ENCODE measurements around the gene KXD1. TPM values are rescaled to one million over a fixed set of nuclear protein-coding genes. Genes with fewer than 3 reads are reported as not detected.

Gene KXD1
- total and polyA plus RNA-seq, 2 donors (not counting 1 experiment from before 2014, with no cell fraction given): 90.0 to 166 TPM

GRCh38 chr19:18538115-18538514 is 19.6 kb upstream of the KXD1 start:
- peaks cover 5 to 49% of the 10 kb centered on the region in 2 experiments for H3K36me3 ChIP-seq (replicated peaks in 1 of 2; ENCODE audit: control extremely low read depth in 1 of 2, control insufficient read depth in 1 of 2, extremely low read depth in 1 of 2, insufficient read depth in 2 of 2, low read length in 1 of 2)
- no peak overlapping the region for H3K27ac ChIP-seq (ENCODE audit: low read length in 2 of 2)
- no peak for DNase-seq
- TF ChIP-seq CTCF (IDR thresholded peaks at IDR 0.05) (no peak), EZH2 (IDR thresholded peaks at IDR 0.05; ENCODE audit: borderline replicate concordance, insufficient read depth, low read depth, low read length, poor library complexity, severe bottlenecking) (no peak)
- H3K27me3 ChIP-seq (replicated peaks in 1 of 4; ENCODE audit: control extremely low read depth in 1 of 4, control insufficient read depth in 3 of 4, insufficient read depth in 4 of 4, low read length in 3 of 4): no peaks in the 10 kb centered on the region
- H3K4me1 ChIP-seq (ENCODE audit: control insufficient read depth in 2 of 2, insufficient read depth in 2 of 2, low read length in 2 of 2): peaks cover 9 to 10% of the 10 kb centered on the region in 2 donors
- H3K9ac ChIP-seq (ENCODE audit: low read length): no peak overlapping the region
- Mint-ChIP-seq H3K27me3 (no peaks in the 10 kb centered on the region), H3K27ac (no peak overlapping the region), H3K9me3 (ENCODE audit: insufficient read depth) (no peaks in the 10 kb centered on the region), H3K4me1 (peaks cover 11% of the 10 kb centered on the region), H3K4me3 (no peak overlapping the region)
- intact Hi-C loops (cut with micrococcal nuclease): no loop called here
- H2AFZ ChIP-seq (ENCODE audit: insufficient read depth, low read depth, low read length, poor library complexity, severe bottlenecking): no peak overlapping the region
- H3K4me3 ChIP-seq (ENCODE audit: control extremely low read depth in 1 of 5, extremely low read depth in 1 of 5, insufficient read depth in 1 of 5, low read depth in 2 of 5, low read length in 4 of 5): no peak overlapping the region
- H4K20me1 ChIP-seq (ENCODE audit: control insufficient read depth, insufficient read depth, low read length, poor library complexity, severe bottlenecking): no peaks in the 10 kb centered on the region
- H3K4me2 ChIP-seq (replicated peaks; ENCODE audit: low read depth, low read length, poor library complexity, severe bottlenecking): no peak overlapping the region
- ChIA-PET CTCF (no interaction called here), POLR2A (interaction anchor here (0.7 kb wide), 1 partner anchor 17 kb away, joined by 3 read pairs; no protein-coding TSS in a partner anchor)
- ATAC-seq (ENCODE audit: low read depth): no peak
- H3K9me3 ChIP-seq (ENCODE audit: control extremely low read depth in 1 of 3, control insufficient read depth in 2 of 3, insufficient read depth in 1 of 3, low read length in 2 of 3): no peaks in the 10 kb centered on the region
- H3K79me2 ChIP-seq (ENCODE audit: control insufficient read depth, insufficient read depth, low read length): peaks cover 17% of the 10 kb centered on the region
- WGBS (ENCODE audit: insufficient coverage): 97% methylated on average over 18 of the region's 22 CpGs

GRCh38 chr19:18539372-18539771 is 18.3 kb upstream of the KXD1 start:
- intact Hi-C loops (cut with micrococcal nuclease): no loop called here
- POLR2A ChIA-PET: interaction anchor here (0.7 to 0.8 kb wide), 2 partner anchors 17 to 81 kb away, joined by 4 to 10 read pairs; no protein-coding TSS in a partner anchor

More at GRCh38 chr19:18539372-18539771, 18.3 kb upstream of the KXD1 start:
- no peaks in the 10 kb centered on the region for H3K27me3 Mint-ChIP-seq
- Histone ChIP-seq H3K9me3 (ENCODE audit: control extremely low read depth in 1 of 3, control insufficient read depth in 2 of 3, insufficient read depth in 1 of 3, low read length in 2 of 3) (no peaks in the 10 kb centered on the region), H3K4me1 (ENCODE audit: control insufficient read depth in 2 of 2, insufficient read depth in 2 of 2, low read length in 2 of 2) (peaks cover 14 to 17% of the 10 kb centered on the region in 2 donors), H3K4me3 (ENCODE audit: control extremely low read depth in 1 of 5, extremely low read depth in 1 of 5, insufficient read depth in 1 of 5, low read depth in 2 of 5, low read length in 4 of 5) (no peak overlapping the region), H3K79me2 (ENCODE audit: control insufficient read depth, insufficient read depth, low read length) (peaks cover 20% of the 10 kb centered on the region), H3K4me2 (replicated peaks; ENCODE audit: low read depth, low read length, poor library complexity, severe bottlenecking) (no peak overlapping the region), H2AFZ (ENCODE audit: insufficient read depth, low read depth, low read length, poor library complexity, severe bottlenecking) (no peak overlapping the region), H3K27ac (ENCODE audit: low read length in 2 of 2) (no peak overlapping the region), H4K20me1 (ENCODE audit: control insufficient read depth, insufficient read depth, low read length, poor library complexity, severe bottlenecking) (no peaks in the 10 kb centered on the region), H3K27me3 (replicated peaks in 1 of 4; ENCODE audit: control extremely low read depth in 1 of 4, control insufficient read depth in 3 of 4, insufficient read depth in 4 of 4, low read length in 3 of 4) (no peaks in the 10 kb centered on the region), H3K9ac (ENCODE audit: low read length) (no peak overlapping the region), H3K36me3 (replicated peaks in 1 of 2; ENCODE audit: control extremely low read depth in 1 of 2, control insufficient read depth in 1 of 2, extremely low read depth in 1 of 2, insufficient read depth in 2 of 2, low read length in 1 of 2) (peaks cover 5 to 48% of the 10 kb centered on the region in 2 experiments)
- H3K9me3 Mint-ChIP-seq (ENCODE audit: insufficient read depth): no peaks in the 10 kb centered on the region
- WGBS (ENCODE audit: insufficient coverage): 98% methylated on average over 19 of the region's 19 CpGs
- no peak for DNase-seq
- CTCF ChIA-PET: interaction anchor here (0.6 kb wide), 1 partner anchor 15 kb away, joined by 3 read pairs; no protein-coding TSS in a partner anchor
- no peak overlapping the region for H3K27ac Mint-ChIP-seq
- ATAC-seq (ENCODE audit: low read depth): no peak
- peaks cover 18% of the 10 kb centered on the region for H3K4me1 Mint-ChIP-seq
- no peak overlapping the region for H3K4me3 Mint-ChIP-seq
- no peak for TF ChIP-seq EZH2 (IDR thresholded peaks at IDR 0.05; ENCODE audit: borderline replicate concordance, insufficient read depth, low read depth, low read length, poor library complexity, severe bottlenecking)
- no peak for TF ChIP-seq CTCF (IDR thresholded peaks at IDR 0.05)

Measured in B cell (primary cell).